H7 (cell line): ENCODE data around the gene NEDD1. TPM values are rescaled to one million over a fixed set of nuclear protein-coding genes. Genes with fewer than 3 reads are reported as not detected.

Experiments used
- DNase-seq: peaks from one replicate; pipeline ENCODE4 v3.0.0; 2012
- H3K27me3 ChIP-seq: 2 replicates; pipeline ENCODE4 v1.6.0; 2011; ENCODE audit warnings: mild to moderate bottlenecking, low read length; ENCODE audit not compliant: control insufficient read depth, insufficient read depth
- H3K36me3 ChIP-seq: replicated peaks from 2 replicates; pipeline ENCODE4 v1.5.1; 2011; ENCODE audit warnings: low read length; ENCODE audit not compliant: control insufficient read depth, insufficient read depth
- H3K4me3 ChIP-seq: 2 replicates; pipeline ENCODE4 v1.5.1; 2011; ENCODE audit warnings: low read depth, mild to moderate bottlenecking, control low read depth, low read length, moderate library complexity; ENCODE audit not compliant: insufficient read depth
- total RNA-seq: library from RNA; depleted of rRNA; stranded (reverse); fragments of >200 nt; shearing (Covaris generic); gene quantifications from 2 replicates; pipeline ENCODE4 v1.2.3, GENCODE V29; 2014; rRNA removed

The NEDD1 gene
- 32.4 and 50.7 TPM in 2 replicates for total RNA-seq

GRCh38 chr12:96906849-96907670 lies at the start of gene NEDD1:
Gene NEDD1, plus strand, starts transcription at chr12:96907257. Its CDS starts 2,503 bp downstream, at chr12:96909760.
- no peaks in the 10 kb centered on the region for H3K27me3 ChIP-seq
- peak within 1 kb of the TSS; percentile 74 for H3K4me3 ChIP-seq
- DNase-seq, result peak; percentile 94
- no peaks in the 10 kb centered on the region for H3K36me3 ChIP-seq

- H3K27me3 ChIP-seq, result no peaks in the 10 kb centered on the region
Observed at GRCh38 chr12:96858162-96858561, 48.9 kb upstream of the NEDD1 start.

GRCh38 chr12:96861656-96862055 lies 45.4 kb upstream of the NEDD1 start:
- H3K4me3 ChIP-seq, result no peak overlapping the region
- no peak for DNase-seq
- H3K27me3 ChIP-seq, result no peaks in the 10 kb centered on the region

More at GRCh38 chr12:96858162-96858561, 48.9 kb upstream of the NEDD1 start:
- Histone ChIP-seq H3K36me3 (no peaks in the 10 kb centered on the region), H3K4me3 (no peak overlapping the region)
- DNase-seq, result no peak

GRCh38 chr12:96862326-96862725 lies 44.7 kb upstream of the NEDD1 start:
- Histone ChIP-seq H3K36me3 (no peaks in the 10 kb centered on the region), H3K27me3 (no peaks in the 10 kb centered on the region), H3K4me3 (no peak overlapping the region)
- DNase-seq, result no peak

More at GRCh38 chr12:96861656-96862055, 45.4 kb upstream of the NEDD1 start:
- H3K36me3 ChIP-seq, result no peaks in the 10 kb centered on the region

GRCh38 chr12:96864335-96864734 lies 42.7 kb upstream of the NEDD1 start:
- H3K27me3 ChIP-seq, result no peaks in the 10 kb centered on the region
- H3K4me3 ChIP-seq, result no peak overlapping the region
- no peak for DNase-seq
- no peaks in the 10 kb centered on the region for H3K36me3 ChIP-seq

- Histone ChIP-seq H3K27me3 (no peaks in the 10 kb centered on the region), H3K4me3 (no peak overlapping the region), H3K36me3 (no peaks in the 10 kb centered on the region)
- no peak for DNase-seq
Observed at GRCh38 chr12:96866801-96867590, 40.1 kb upstream of the NEDD1 start.

- no peaks in the 10 kb centered on the region for H3K27me3 ChIP-seq
- H3K36me3 ChIP-seq, result no peaks in the 10 kb centered on the region
- no peak for DNase-seq
- no peak overlapping the region for H3K4me3 ChIP-seq
Observed at GRCh38 chr12:96870946-96871345, 36.1 kb upstream of the NEDD1 start.

GRCh38 chr12:96872961-96873360 lies 34.1 kb upstream of the NEDD1 start:
- no peaks in the 10 kb centered on the region for H3K27me3 ChIP-seq
- DNase-seq, result no peak
- H3K4me3 ChIP-seq, result no peak overlapping the region
- no peaks in the 10 kb centered on the region for H3K36me3 ChIP-seq

- no peak for DNase-seq
- Histone ChIP-seq H3K27me3 (no peaks in the 10 kb centered on the region), H3K4me3 (no peak overlapping the region), H3K36me3 (no peaks in the 10 kb centered on the region)
Observed at GRCh38 chr12:96874211-96874610, 32.8 kb upstream of the NEDD1 start.

- Histone ChIP-seq H3K4me3 (no peak overlapping the region), H3K27me3 (no peaks in the 10 kb centered on the region), H3K36me3 (no peaks in the 10 kb centered on the region)
- DNase-seq, result no peak
Observed at GRCh38 chr12:96876966-96877365, 30.1 kb upstream of the NEDD1 start.

GRCh38 chr12:96878704-96879103 lies 28.4 kb upstream of the NEDD1 start:
- Histone ChIP-seq H3K27me3 (no peaks in the 10 kb centered on the region), H3K36me3 (no peaks in the 10 kb centered on the region), H3K4me3 (no peak overlapping the region)
- DNase-seq, result no peak

GRCh38 chr12:96879301-96879700 lies 27.8 kb upstream of the NEDD1 start:
- H3K27me3 ChIP-seq, result no peaks in the 10 kb centered on the region
- no peak for DNase-seq
- no peak overlapping the region for H3K4me3 ChIP-seq
- H3K36me3 ChIP-seq, result no peaks in the 10 kb centered on the region

GRCh38 chr12:96880220-96880619 lies 26.8 kb upstream of the NEDD1 start:
- Histone ChIP-seq H3K27me3 (no peaks in the 10 kb centered on the region), H3K36me3 (no peaks in the 10 kb centered on the region), H3K4me3 (no peak overlapping the region)
- no peak for DNase-seq

GRCh38 chr12:96881608-96882007 lies 25.4 kb upstream of the NEDD1 start:
- H3K27me3 ChIP-seq, result no peaks in the 10 kb centered on the region
- H3K36me3 ChIP-seq, result no peaks in the 10 kb centered on the region
- DNase-seq, result no peak
- no peak overlapping the region for H3K4me3 ChIP-seq

- Histone ChIP-seq H3K4me3 (no peak overlapping the region), H3K36me3 (no peaks in the 10 kb centered on the region), H3K27me3 (no peaks in the 10 kb centered on the region)
- no peak for DNase-seq
Observed at GRCh38 chr12:96882862-96883261, 24.2 kb upstream of the NEDD1 start.
